Ovary (tissue), 9 donors: ENCODE results near the gene COL5A3. TPM values are rescaled to one million over a fixed set of nuclear protein-coding genes. Genes with fewer than 3 reads are reported as not detected.

Experiments
- DNase-seq, 5 donors: peaks; one replicate each; pipeline ENCODE4 v3.0.0-alpha.2; 2019 to 2020
- H3K27ac ChIP-seq, 2 donors: fragments of 200-600 bp; one replicate each; pipeline versions ENCODE4 v1.5.1 to v1.8.0; 2019 to 2022
- H3K27me3 ChIP-seq: fragments of 200-600 bp; one replicate; pipeline ENCODE4 v1.8.0; 2022
- H3K36me3 ChIP-seq: fragments of 200-600 bp; sonication (generic); one replicate; pipeline ENCODE4 v1.5.1; 2019
- H3K4me1 ChIP-seq: one replicate; pipeline ENCODE4 v1.8.1; 2013; ENCODE audit warnings: mild to moderate bottlenecking, moderate library complexity; ENCODE audit not compliant: insufficient read depth
- H3K4me3 ChIP-seq: fragments of 200-600 bp; sonication (generic); one replicate; pipeline ENCODE4 v1.5.1; 2017
- H3K9me3 ChIP-seq, 2 donors: fragments of 200-600 bp in 1 of 2; sonication (generic) in 1 of 2; one replicate each; pipeline versions ENCODE4 v1.5.1 to v1.8.1; 2013 to 2019; ENCODE audit warnings: mild to moderate bottlenecking in 1 of 2, moderate library complexity in 1 of 2
- EP300 ChIP-seq: sonication (generic); formaldehyde crosslinking; IDR thresholded peaks from one replicate; pipeline ENCODE4 v1.6.1; 2017; ENCODE audit warnings: antibody characterized with exemption
- POLR2A ChIP-seq: fragments of 450-650 bp; IDR thresholded peaks from one replicate; pipeline ENCODE4 v1.6.1; 2017; ENCODE audit warnings: antibody characterized with exemption, mild to moderate bottlenecking, moderate library complexity
- WGBS, 3 donors: extraction: QIAGEN DNeasy Blood & Tissue Kit in 1 of 3; methylation state at CpG; one replicate each; pipeline versions ENCODE4 v1.1.5 to v1.1.7; 2013 to 2017; 5-methylcytosine and 5-hydroxymethylcytosine counted together
- intact Hi-C, 4 donors: fragments of 100-400 bp; cut with DNase I; formaldehyde crosslinking; loops; one replicate each; pipeline versions ENCODE4 v1.11.0 to v1.15.1; 2022 to 2023
- polyA plus RNA-seq, 2 donors: library from polyadenylated mRNA; stranded (reverse); fragments of 200-250 nt in 1 of 2; fragments of 350-450 nt in 1 of 2; fragmentation: Illumina TruSeq in 1 of 2; extraction: RNeasy Lipid Tissue Mini Kit (QIAGEN cat#74804) in 1 of 2; gene quantifications; one replicate each; pipeline ENCODE4 v1.2.3, GENCODE V29; 2013 to 2014
- total RNA-seq, 7 donors: library from RNA; depleted of rRNA in 2 of 7; stranded (reverse); fragments of >200 nt in 2 of 7; fragmentation: NEBNext Ultra II Directional in 3 of 7; extraction: Animal tissue kit (Norgen Biotek cat#: 25700) in 3 of 7; gene quantifications; one replicate each; pipeline versions ENCODE4 v1.1.0 to v1.2.4, GENCODE V29; 2016 to 2023
- TF ChIP-seq, protein P1 (sequence below), 3 donors: fragments of 450-650 bp in 2 of 3; fragments of 200-600 bp in 1 of 3; IDR thresholded peaks; one replicate each; pipeline versions ENCODE4 v1.5.1 to v1.8.0; 2016 to 2022; ENCODE audit warnings: antibody characterized with exemption in 3 of 3, mild to moderate bottlenecking in 1 of 3
- donor health status: DM: no; HTN: no; CAD: no; lungs with moderate emphysema.
- donor health status: DM: no; HTN: no; CAD: no.
- donor health status: Bipolar disorder and iron deficiency.
- donor health status: DM: yes; HTN: yes; CAD: no.
- donor health status: DM: no; HTN: no; CAD: no.
- donor health status: DM: yes; HTN: yes; CAD: no.

COL5A3 gene
- total and polyA plus RNA-seq, 9 donors: 1.5 to 9.0 (median 4.4) TPM

DNA sequence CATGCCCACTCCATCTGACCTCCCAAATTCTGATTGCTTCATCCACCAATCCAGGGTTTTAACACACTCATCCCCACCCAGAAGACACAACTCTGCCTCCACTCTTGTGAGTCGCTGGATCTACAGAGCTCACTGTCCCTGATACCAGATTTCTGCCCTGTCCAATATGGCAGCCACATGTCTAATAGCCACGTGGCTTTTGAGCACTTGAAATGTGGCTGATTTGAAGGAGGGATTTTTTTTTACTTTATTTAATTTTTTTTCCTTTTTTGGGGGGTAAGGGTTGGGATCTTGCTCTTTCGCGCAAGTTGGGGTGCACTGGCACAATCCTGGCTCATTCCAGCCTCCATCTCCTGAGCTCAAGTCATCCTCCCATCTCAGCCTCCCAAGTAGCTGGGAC is 49.2 kb downstream of the COL5A3 start:
- Histone ChIP-seq H3K27me3 (no peaks in the 10 kb centered on the region), H3K36me3 (no peaks in the 10 kb centered on the region), H3K27ac (no peak overlapping the region), H3K4me1 (no peaks in the 10 kb centered on the region), H3K9me3 (no peaks in the 10 kb centered on the region), H3K4me3 (no peak overlapping the region)
- TF ChIP-seq POLR2A: no peak
- intact Hi-C loops: no loop called here
- 89 to 95% (median 95%) methylated on average over 4 of the region's 4 CpGs for WGBS, 3 donors
- DNase-seq: no peak

DNA sequence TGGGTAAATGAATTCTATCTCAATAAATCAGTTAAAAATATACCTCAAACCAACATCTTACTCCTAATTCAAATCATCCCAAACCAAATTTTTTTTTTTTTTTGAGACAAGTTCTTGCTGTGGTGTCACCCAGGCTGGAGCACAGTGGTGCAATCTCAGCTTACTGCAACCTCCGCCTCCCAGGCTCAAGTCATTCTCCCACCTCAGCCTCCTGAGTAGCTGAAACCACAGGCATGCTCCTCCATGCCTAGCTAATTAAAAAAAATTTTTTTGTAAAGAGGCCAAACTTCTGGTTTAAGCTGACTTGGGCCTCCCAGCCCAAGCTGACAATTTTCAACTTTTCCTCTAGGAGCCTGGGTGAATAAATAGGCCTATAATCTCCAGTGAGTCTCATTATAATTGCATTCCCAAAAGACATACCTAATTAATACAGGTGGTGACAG is 51.9 kb downstream of the COL5A3 start:
- H3K27me3 ChIP-seq: no peaks in the 10 kb centered on the region
- no peaks in the 10 kb centered on the region for H3K36me3 ChIP-seq
- TF ChIP-seq, protein P1, sequence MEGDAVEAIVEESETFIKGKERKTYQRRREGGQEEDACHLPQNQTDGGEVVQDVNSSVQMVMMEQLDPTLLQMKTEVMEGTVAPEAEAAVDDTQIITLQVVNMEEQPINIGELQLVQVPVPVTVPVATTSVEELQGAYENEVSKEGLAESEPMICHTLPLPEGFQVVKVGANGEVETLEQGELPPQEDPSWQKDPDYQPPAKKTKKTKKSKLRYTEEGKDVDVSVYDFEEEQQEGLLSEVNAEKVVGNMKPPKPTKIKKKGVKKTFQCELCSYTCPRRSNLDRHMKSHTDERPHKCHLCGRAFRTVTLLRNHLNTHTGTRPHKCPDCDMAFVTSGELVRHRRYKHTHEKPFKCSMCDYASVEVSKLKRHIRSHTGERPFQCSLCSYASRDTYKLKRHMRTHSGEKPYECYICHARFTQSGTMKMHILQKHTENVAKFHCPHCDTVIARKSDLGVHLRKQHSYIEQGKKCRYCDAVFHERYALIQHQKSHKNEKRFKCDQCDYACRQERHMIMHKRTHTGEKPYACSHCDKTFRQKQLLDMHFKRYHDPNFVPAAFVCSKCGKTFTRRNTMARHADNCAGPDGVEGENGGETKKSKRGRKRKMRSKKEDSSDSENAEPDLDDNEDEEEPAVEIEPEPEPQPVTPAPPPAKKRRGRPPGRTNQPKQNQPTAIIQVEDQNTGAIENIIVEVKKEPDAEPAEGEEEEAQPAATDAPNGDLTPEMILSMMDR (IDR thresholded peaks at IDR 0.05): no peak
- no peak for TF ChIP-seq EP300
- no peak for TF ChIP-seq POLR2A
- WGBS, 3 donors: 47 to 80% (median 66%) methylated on average over 1 of the region's 1 CpG
- no peaks in the 10 kb centered on the region for H3K4me1 ChIP-seq
- H3K4me3 ChIP-seq: no peak overlapping the region
- no peaks in the 10 kb centered on the region for H3K9me3 ChIP-seq
- intact Hi-C loops: no loop called here
- no peak overlapping the region for H3K27ac ChIP-seq
- DNase-seq: no peak

DNA sequence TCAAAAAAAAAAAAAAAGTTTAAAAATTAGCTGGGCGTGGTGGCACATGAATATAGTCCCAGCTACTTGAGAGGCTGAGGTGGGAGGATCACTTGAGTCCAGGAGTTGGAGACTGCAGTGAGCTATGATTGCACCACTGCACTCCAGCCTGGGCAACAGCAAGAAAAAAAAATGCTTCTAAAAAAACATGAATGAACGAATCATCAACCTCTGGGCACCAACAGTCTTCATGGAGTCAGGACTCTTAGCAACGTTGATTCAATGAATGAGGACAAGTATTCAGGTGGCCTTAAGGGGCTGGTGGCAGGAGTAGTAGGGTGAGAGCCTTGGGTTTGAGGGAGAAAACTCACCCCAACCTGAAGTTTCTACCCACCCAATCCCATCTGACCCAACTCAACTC is 53.3 kb downstream of the COL5A3 start:
- Histone ChIP-seq H3K36me3 (no peaks in the 10 kb centered on the region), H3K27ac (no peak overlapping the region), H3K27me3 (no peaks in the 10 kb centered on the region), H3K4me1 (no peaks in the 10 kb centered on the region), H3K4me3 (no peak overlapping the region), H3K9me3 (no peaks in the 10 kb centered on the region)
- intact Hi-C loops: no loop called here
- TF ChIP-seq EP300 (no peak), POLR2A (no peak)
- TF ChIP-seq, protein P1 (IDR thresholded peaks at IDR 0.05): no peak
- 66 to 74% (median 72%) methylated on average over 3 of the region's 3 CpGs for WGBS, 3 donors
- DNase-seq: no peak

DNA sequence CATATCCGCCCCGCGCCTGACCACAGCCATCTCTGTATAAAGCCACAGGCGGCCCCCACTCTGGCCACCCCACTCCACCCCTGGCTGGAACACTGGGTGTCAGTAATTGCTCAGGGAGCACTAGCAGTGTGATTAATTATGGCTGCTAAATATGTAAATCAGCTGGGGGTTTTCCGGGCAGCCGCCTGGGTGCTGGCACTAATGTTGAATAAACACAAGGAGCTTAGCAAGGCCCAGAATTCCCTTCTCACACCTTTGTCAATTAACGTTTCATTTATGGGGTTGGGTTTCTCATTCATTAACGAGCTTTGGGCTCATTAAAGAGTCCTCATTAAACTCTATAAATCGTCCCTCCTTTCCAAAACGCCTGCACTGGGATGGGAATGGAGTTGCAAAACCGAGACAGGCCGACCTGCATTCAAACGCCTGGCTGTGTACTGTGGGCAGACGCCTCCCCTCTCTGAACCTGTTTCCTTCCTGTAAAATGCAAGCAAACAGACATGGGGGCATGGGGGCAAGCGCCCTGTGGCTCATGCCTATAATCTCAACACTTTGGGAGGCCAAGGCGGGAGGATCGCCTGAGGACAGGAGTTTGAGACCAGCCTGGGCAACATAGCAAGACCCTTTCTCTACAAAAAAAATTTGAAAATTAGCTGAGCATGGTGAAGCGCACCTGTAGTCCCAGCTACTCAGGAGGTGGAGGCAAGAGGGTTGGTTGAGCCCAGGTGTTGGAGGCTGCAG is 56.3 kb downstream of the COL5A3 start:
- Histone ChIP-seq H3K4me1 (no peaks in the 10 kb centered on the region), H3K4me3 (no peak overlapping the region), H3K9me3 (no peaks in the 10 kb centered on the region), H3K36me3 (no peaks in the 10 kb centered on the region), H3K27ac (no peak overlapping the region), H3K27me3 (no peaks in the 10 kb centered on the region)
- TF ChIP-seq, protein P1 (IDR thresholded peaks at IDR 0.05): no peak
- TF ChIP-seq POLR2A (no peak), EP300 (no peak)
- intact Hi-C loops: no loop called here
- no peak for DNase-seq
- 68 to 71% (median 69%) methylated on average over 18 of the region's 18 CpGs for WGBS, 3 donors

DNA sequence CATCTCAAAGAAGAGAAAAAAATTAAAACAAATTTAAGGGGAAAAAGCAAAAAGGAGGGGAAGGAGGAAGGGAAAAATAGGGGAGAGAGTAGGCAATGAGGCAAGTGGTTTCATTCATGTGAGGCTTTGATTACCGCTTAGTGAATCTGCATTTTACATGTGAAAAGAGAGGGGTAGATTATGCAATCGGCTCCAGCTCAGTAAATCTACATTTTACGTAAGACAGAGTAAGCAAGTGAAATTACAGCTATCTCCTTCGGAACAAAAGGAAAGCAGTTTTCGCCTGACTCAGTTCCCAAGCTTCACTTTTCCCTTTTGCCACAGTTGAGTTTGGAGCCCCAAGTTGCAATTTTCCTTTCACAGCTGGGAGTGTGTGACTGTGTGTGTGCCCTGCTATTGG is 58.0 kb downstream of the COL5A3 start:
- H3K4me3 ChIP-seq: no peak overlapping the region
- 69 to 74% (median 71%) methylated on average over 5 of the region's 5 CpGs for WGBS, 3 donors
- intact Hi-C loops: no loop called here
- H3K36me3 ChIP-seq: no peaks in the 10 kb centered on the region
- DNase-seq: no peak
- H3K4me1 ChIP-seq: no peaks in the 10 kb centered on the region
- TF ChIP-seq EP300 (no peak), POLR2A (no peak)
- TF ChIP-seq, protein P1 (IDR thresholded peaks at IDR 0.05): no peak
- H3K27me3 ChIP-seq: no peaks in the 10 kb centered on the region
- H3K27ac ChIP-seq: no peak overlapping the region
- no peaks in the 10 kb centered on the region for H3K9me3 ChIP-seq
